ENCODE results near the gene SRRT.
"Not testable (repeated sequence)": the region's sequence is repeated elsewhere in the genome, so short reads cannot be mapped to it uniquely, and the experiment has no call there.

Gene SRRT

DNA sequence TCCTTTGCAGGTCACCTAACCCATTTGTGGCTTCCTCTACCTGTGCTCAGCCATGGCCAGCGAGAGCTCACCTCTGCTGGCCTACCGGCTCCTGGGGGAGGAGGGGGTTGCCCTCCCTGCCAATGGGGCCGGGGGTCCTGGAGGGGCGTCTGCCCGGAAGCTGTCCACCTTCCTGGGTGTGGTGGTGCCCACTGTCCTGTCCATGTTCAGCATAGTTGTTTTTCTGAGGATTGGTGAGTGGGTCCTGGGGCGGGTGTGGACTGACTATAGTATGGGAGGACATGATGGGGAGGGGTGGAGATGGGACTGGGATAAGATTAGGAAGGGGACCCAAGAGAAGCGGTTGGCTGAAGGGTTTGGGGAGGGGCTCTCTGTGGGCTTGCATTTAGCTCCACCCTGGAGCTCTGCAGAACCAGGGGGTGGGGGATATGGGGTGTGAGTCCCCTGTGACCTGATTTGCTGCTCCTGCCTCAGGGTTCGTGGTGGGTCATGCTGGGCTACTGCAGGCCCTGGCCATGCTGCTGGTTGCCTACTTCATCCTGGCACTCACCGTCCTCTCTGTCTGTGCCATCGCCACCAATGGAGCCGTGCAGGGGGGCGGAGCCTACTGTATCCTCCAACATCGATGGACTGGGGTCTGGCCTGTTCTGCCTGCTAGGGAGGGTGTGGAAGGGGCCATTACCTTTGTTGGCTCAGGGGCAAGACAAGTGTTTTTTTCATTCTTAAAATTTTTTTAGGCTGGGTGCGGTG is 20.6 kb upstream of the SRRT start:
- no peak for DNase-seq (ENCODE audit: low spot score)

DNA sequence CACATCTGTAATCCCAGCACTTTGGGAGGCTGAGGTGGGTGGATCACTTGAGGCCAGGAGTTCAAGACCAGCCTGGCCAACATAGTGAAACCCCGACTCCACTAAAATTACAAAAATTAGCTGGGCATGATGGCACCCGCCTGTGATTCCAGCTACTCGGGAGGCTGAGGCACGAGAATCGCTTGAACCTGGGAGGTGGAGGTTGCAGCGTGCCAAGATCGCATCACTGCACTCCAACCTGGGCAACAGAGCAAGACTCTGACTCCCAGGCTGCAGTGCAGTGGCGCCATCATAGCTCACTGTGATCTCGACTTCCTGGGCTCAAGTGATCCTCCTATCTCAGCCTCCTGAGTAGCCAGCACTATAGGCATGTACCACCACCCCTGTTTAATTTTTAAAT is 20.0 kb upstream of the SRRT start:
- not testable (repeated sequence) for DNase-seq (ENCODE audit: low spot score)

DNA sequence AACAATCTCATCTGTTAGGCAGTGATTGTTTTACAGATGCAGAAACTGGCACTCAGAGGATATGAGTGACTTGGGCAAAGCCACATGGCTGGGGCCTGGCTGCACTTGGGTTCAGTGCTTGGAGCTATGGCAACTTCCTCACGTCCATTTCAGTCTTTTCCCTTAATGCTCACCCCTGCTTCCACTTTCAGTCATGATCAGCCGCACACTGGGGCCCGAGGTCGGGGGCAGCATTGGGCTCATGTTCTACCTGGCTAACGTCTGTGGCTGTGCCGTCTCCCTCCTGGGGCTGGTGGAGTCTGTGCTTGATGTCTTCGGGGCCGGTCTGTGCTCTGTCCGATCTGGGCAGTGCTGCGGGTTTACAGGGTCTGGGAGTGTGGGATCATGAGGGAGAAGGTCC is 19.4 kb upstream of the SRRT start:
- DNase-seq (ENCODE audit: low spot score), result no peak

DNA sequence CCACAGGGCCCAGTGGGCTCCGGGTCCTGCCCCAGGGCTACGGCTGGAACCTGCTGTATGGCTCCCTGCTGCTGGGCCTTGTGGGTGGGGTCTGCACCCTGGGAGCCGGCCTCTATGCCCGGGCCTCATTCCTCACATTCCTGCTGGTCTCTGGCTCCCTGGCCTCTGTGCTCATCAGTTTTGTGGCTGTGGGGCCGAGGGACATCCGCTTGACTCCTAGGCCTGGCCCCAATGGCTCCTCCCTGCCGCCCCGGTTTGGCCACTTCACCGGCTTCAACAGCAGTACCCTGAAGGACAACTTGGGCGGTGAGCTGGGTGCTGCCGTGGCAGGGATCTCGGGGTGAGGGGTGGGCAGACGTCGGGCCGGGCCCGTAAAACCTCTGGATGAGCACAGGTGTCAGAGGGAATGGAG is 18.0 kb upstream of the SRRT start:
- DNase-seq (ENCODE audit: low spot score), result no peak

DNA sequence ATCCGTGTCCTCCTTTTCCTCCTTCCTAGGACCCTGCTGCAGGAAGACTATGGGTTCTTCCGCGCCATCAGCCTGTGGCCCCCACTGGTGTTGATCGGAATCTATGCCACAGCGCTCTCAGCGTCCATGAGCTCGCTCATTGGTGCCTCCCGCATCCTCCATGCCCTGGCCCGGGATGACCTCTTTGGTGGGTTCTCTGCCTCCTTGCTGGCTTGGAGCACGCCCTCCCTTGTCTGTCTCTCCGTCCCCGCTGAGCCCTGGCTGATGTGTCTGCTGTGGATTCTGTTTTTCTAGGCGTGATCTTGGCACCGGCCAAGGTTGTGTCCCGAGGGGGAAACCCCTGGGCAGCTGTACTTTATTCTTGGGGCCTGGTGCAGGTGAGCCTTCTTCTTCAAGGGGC is 15.0 kb upstream of the SRRT start:
- DNase-seq (ENCODE audit: low spot score), result no peak

DNA sequence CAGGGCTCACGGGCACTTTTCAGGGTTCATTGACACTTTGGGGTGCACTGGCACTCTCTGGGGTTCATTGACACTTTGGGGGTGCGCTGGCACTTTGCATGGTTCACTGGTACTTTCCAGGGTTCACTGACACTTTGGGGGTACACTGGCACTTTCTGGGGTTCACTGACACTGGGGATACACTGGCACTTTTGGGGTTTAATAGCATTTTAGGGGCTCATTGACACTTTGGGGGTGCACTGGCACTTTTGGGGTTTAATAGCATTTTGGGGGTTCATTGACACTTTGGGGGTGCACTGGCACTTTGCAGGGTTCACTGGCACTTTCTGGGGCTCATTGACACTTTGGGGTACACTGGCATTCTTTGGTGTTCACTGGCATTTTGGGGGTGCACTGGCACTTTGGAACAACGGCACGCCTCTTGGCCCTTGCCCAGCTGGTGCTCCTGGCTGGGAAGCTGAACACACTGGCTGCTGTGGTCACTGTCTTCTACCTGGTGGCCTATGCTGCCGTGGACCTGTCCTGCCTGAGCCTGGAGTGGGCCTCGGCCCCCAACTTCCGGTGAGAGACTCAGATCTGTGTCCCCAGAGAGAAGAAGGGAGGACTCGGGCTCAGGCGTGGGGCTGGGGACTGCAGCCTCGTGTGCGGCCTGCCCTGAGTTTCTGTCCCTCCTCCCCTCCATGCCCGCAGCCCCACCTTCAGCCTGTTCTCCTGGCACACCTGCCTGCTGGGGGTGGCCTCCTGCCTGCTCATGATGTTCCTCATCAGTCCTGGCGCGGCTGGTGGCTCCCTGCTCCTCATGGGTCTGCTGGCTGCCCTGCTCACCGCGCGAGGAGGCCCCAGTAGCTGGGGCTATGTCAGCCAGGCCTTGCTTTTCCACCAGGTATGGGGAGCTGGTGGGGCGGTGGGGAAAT is 13.9 kb upstream of the SRRT start:
- DNase-seq (ENCODE audit: low spot score), result no peak

DNA sequence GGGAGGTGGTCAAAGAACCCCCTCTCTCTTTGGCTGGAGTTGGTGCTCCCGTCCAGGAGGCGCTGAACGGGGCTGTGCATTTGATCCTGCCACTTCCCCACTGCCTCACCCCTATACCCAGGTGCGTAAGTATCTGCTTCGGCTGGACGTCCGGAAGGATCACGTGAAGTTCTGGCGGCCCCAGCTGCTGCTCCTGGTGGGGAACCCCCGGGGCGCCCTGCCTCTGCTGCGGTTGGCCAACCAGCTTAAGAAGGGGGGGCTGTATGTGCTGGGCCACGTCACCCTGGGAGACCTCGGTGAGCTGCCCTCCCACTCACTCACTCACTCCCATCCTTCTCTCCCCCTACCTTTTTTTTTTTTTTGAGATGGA is 13.3 kb upstream of the SRRT start:
- no peak for DNase-seq (ENCODE audit: low spot score)

DNA sequence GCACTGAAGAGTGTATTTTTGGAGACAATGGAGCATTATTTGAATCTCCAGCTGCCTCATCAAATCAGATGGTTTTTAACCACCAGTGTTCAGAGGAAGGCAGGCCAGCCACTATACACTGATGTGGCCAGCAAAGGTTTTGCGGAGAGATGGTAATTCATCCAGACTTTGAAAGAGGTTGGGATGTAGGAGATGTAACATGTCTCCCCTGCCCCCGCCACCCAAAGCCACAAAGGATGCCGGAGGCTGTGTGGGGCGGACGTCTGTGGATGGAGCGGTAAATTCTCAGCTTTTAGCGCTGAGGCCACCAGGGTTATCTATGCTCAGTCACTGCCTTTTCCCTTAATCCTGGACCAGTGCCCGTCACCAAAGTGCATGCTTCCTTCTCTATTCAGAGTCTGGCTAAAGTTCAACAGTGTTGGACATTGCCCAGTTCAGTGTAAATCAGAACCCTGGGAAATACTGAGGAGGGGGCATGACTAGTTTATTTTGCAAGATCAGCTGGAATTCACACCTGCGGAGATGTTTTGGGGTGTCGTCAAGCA is 11.4 kb upstream of the SRRT start:
- no peak for DNase-seq (ENCODE audit: low spot score)

DNA sequence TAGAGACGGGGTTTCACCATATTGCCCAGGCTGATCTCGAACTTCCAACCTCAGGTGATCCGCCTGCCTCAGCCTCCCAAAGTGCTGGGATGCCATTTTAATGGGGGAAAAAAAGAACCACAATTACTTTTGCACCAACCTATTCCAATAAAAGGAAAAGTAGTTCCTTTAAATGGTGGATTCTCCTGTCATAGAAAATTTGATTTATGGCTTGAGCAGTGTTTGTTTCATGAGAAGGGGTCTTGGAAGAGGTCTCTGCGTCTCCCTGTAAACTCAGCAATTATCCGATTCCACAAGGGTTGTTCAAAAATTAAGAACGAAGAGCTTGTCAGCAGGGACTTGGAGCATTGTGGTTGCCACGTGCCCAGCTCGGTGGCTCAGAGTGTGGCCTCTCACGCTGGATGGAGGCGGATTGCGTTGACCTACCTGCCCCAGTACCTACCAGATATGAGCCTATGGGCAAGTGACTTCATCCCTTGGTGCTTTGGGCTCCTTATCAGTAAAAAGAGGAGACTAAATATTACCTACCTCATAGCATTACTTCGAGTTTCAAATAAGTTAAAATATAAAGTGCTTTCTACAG is 10.5 kb upstream of the SRRT start:
- DNase-seq (ENCODE audit: low spot score), result no peak

DNA sequence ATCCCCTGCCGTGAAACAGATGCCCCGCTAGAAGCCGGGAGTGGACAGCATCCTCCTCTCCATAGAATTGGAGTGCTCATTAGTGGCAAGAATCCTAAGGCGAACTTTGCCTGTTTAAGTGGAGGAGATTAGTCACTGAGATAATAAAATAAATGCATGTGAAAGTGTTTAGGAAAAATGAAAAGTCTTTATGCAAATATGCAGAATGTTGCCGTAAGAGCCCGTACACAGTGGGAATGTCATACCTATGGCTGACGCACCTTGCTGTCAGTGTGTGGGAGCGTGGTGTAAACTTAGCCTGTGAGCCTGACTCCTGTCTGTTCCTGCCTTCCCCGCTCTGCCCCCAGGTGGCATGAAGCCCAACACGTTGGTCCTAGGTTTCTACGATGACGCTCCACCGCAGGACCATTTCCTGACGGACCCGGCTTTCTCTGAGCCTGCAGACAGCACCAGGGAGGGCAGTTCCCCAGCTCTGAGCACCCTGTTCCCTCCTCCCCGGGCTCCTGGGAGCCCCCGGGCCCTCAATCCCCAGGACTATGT is 9.5 kb upstream of the SRRT start:
- peak; percentile 50 for DNase-seq (ENCODE audit: low spot score)

DNA sequence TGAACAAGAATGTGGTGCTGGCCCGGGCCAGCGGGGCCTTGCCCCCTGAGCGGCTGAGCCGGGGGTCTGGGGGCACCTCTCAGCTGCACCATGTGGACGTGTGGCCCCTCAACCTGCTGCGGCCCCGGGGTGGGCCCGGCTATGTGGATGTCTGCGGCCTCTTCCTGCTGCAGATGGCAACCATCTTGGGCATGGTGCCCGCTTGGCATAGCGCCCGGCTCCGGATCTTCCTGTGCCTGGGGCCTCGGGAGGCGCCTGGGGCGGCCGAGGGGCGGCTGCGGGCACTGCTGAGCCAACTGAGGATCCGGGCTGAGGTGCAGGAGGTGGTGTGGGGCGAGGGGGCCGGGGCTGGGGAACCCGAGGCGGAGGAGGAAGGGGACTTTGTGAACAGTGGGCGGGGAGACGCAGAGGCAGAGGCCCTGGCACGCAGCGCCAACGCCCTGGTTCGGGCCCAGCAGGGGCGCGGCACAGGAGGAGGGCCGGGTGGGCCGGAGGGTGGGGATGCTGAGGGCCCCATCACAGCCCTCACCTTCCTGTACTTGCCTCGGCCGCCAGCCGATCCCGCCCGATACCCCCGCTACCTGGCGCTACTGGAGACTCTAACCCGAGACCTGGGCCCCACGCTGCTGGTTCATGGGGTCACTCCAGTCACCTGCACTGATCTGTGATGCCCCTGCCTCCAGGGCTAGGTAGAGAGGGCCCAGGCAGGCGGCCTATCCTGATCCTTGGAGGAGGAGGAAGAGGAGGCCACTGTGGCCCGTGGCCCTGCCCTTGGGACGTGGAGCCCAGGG is 8.8 kb upstream of the SRRT start:
- DNase-seq (ENCODE audit: low spot score), result peak; percentile 81

DNA sequence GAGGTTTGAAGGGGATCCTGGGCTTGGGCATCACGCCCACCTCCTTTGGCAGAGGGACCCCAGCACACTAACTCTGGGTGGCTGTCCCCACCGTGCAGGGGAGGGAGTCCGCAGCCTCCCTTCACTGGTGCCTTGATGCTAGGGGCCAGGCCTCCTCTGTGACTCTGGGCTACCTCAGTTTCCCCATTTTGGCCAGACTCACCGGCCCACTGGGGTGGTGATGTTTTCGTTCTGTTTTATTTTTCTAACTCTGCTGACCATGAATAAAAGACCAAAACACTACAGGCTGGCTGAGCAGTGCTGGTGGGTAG is 8.2 kb upstream of the SRRT start:
- no peak for DNase-seq (ENCODE audit: low spot score)

DNA sequence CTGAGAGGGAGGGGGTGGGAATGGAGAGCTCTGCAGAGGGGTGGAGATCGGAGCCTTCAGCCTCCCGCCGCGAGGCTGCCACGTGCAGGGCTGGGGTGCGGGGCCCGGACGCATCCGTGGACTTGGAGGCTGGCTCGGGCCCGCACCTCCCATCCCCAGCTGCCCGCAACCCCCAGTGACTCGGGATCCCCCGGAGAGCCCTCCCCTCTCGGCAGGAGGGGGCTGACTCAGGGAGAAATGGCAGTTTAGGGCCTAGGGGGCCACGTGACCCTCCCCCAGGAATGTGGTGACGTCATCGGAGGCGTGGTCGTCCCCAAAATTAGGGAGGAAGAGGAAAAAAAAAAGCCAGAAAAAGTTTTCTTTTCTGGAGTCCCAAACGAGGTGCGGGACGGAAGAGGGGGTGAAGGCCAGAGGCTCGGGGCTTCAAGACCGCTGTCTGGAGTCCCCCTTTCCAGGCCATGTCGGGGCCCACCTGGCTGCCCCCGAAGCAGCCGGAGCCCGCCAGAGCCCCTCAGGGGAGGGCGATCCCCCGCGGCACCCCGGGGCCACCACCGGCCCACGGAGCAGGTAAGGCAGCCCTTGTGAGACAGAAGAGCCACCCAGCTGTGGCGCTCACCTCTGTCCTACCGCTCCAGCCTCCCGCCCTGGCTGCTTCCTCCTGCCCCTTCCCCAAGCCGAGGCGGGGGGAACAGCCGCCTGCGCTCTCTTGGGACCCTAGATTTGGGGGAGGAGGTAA is 7.7 kb upstream of the SRRT start, which contains the start of gene TRIP6:
Gene TRIP6 (plus strand): TSS at position 348 of the 736 bp plus-strand sequence. CDS start 111 bp downstream, at position 459.
- peak; percentile 85 for DNase-seq (ENCODE audit: low spot score)

DNA sequence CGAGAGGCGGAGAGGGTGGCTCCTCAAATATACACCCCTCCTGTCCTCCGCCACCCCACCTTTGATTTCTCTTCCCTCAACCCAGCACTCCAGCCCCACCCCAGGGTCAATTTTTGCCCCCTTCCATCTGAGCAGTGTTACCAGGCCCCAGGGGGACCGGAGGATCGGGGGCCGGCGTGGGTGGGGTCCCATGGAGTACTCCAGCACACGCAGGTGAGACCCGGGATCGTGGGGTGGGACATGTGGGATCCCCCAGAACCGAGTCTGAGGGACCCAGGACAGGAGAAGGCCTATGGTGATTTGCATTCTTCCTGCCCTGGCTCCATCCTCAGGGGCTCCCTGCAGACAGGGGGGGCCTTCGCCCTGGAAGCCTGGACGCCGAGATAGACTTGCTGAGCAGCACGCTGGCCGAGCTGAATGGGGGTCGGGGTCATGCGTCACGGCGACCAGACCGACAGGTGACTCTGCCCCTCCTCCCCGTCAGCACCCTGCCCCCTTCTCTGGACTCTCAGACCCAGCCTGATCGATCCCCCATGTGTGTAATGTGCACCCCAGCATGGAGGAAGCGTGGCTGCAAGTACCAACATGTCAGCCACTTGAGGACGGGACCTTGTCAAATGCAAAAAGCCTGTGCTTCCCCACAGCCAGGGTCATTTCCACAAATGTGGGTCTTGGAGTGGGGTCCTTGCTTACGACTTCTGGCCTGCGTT is 7.0 kb upstream of the SRRT start:
- DNase-seq (ENCODE audit: low spot score), result no peak

DNA sequence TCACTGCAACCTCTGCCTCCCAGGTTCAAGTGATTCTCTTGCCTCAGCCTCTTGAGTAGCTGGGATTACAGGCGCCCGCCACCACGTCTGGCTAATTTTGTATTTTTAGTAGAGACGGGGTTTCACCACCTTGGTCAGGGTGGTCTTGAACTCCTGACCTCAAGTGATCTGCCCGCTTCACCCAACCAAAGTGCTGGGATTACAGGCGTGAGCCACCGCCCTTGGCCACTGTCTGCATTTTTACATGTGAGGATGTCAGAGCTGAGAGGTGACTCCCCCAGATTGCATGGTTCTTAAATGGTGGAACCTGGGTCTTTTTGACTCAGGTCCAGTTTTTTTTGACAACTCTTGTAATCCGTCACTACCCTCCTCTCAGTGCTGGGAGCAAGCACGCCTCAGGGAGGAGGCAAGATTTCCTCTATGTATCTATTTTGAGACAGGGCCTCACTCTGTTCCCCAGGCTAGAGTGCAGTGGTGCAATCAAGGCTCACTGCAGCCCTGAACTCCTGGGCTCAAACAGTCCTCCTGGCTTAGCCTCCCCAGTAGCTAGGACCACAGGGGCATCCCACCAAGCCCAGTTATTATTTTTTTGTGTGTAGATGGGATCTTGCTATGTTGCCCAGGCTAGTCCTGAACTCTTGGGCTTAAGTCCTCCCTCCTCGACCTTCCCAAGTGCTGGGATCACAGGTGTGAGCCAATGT is 1.2 kb upstream of the SRRT start:
- no peak for DNase-seq (ENCODE audit: low spot score)

DNA sequence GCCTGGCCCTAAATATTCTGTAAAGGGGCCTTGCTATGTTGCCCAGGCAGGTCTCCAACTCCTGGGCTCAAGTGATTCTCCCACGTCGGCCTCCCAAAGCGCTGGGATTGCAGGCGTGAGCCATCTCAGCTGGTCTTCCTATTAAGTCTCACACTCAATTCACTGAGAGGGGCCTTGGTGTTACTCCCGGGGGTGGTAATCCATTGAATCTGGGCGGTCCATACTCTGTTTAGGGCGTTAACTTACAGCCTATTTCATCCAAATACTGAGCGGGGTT is 665 bp upstream of the SRRT start:
- DNase-seq (ENCODE audit: low spot score), result no peak

DNA sequence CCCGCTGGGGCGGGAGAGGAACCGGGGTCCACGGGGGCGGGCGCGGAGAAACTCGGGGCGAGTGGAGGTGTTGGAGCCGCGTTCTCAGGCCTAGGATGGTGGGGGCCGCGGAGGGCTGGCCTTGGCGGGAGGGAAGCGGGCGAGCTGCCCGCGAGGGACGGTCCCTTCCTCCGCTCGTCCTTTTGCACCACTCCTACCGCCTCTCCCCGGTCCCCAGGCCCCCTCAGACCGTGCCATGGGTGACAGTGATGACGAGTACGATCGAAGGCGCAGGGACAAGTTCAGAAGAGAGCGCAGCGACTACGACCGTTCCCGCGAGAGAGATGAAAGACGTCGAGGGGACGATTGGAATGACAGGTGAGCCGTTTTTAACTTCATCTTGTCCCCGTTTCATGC is 451 bp downstream of the SRRT start:
- no peak for DNase-seq (ENCODE audit: low spot score)

DNA sequence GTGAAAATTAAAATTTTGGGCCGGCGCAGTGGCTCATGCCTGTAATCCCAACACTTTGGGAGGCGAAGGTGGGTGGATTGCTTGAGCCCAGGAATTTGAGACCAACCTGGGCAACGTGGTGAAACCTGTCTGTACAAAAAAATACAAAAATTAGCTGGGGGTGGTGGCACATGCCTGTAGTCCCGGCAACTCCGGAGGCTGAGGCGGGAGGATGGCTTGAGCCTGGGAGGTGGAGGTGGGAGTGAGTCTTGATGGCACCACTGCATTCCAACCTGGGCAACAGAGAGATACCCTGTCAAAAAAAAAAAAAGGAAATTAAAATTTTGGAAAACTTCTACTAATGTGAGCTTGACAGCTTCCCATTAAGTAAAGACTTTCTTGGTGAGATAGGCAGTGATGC is 3.1 kb downstream of the SRRT start:
- DNase-seq (ENCODE audit: low spot score), result no peak

DNA sequence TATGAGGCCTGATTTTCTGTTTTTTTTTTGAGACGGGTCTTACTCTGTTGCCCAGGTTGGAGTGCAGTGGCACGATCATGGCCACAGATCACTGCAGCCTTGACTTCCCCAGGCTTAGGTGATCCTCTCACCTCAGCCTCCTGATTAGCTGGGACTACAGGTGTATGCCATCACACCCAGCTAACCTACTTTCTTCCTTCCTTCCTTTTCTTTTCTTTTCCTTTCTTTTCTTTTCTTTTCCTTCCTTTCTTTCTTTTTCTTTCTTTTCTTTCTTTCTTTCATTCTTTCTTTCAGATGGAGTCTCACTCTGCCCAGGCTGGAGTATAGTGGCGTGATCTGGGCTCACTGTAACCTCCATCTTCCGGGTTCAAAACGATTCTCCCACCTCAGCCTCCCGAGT is 3.8 kb downstream of the SRRT start:
- no peak for DNase-seq (ENCODE audit: low spot score)

DNA sequence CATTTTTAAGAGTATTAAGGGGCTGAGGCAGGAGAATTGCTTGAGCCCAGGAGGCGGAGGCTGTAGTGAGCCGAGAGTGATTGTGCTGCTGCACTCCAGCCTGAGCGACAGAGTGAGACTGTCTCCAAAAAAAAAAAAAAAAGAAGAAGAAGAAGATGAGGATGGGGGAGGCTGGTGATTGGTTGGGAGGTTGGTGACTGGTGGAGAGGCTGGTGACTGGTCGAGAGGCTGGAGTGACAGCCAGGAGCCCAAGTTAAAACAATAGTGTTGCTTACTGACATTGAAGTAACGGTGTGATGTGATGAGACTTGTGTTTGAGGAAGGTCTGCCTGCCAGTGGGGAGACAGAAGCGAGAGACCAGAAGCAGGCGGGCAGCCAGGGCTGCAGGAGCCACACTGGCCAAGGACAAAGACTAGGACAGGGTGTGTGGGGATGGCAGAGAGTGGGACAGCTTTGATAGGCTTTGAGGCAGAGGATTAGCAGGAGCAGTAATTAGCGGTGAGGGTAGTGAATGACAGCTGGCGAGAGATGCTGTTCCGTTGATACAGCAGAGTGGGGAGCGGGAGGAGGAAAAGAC is 4.9 kb downstream of the SRRT start:
- DNase-seq (ENCODE audit: low spot score), result peak; percentile 39
